Activated T-cell treated with anti-CD3 and anti-CD28 coated beads for 1 hour (primary cell): ENCODE measurements around the gene PTPMT1.
"Not testable (repeated sequence)": the region's sequence is repeated elsewhere in the genome, so short reads cannot be mapped to it uniquely, and the experiment has no call there.

Experiments
- DNase-seq: peaks from one replicate; pipeline ENCODE4 v3.0.0-alpha.2; 2020; ENCODE audit warnings: low read depth

PTPMT1 gene

DNA sequence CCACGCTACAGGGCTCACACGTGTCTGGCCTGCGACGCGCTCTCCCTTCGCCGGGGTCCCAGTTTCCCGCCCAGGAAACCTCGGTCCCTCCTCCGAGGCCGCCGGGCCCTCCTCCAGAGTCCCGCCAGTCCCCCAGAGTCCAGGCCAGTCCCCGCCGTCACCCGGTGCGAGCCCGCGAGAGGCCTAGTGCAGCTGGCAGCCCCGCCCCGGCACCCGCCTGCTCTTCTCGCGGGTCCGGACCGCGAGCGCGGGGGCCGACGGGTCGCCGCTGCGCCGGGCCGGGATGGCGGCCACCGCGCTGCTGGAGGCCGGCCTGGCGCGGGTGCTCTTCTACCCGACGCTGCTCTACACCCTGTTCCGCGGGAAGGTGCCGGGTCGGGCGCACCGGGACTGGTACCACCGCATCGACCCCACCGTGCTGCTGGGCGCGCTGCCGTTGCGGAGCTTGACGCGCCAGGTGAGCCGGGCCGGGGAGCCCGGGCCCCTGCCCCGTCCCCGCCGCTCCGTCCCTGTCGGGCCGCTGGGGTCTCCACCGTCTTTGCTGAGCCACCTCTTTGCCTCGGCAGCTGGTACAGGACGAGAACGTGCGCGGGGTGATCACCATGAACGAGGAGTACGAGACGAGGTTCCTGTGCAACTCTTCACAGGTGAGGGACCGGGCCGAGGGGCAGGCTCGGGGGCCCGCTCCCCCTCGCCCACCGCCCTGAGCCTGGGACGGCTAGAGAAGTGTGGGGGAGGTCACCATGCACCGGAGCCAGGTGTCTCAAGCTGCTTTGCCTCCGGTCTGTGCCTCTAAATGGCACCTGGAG lies at the start of gene PTPMT1:
PTPMT1 (plus strand) TSS at position 260 of the 809 bp plus-strand sequence; CDS start at position 284, 24 bp downstream.
- DNase-seq = peak; percentile 49

DNA sequence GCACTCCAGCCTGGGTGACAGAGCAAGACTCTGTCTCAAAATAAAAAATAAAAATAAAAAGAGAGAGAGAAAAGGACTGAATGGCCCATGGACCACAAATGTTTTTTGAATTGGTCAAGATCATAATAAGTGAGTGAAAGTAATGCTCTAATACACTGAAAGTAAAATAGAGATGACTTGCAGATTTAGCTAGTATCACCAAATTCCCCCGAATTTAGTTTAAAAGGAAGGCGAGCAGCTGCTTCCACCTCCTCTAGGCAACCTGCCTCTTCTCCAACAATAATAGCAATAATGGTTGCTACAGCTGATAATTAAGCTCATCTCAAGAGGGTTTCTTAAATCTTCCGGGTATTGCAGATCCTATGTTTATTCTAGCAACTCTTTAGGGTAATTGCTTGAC lies 49.2 kb upstream of the PTPMT1 start:
- no peak for DNase-seq

GRCh38 chr11:47516984-47517853 lies 48.2 kb upstream of the PTPMT1 start:
- no peak for DNase-seq

GRCh38 chr11:47518212-47518964 lies 47.0 kb upstream of the PTPMT1 start:
- DNase-seq = no peak

DNA sequence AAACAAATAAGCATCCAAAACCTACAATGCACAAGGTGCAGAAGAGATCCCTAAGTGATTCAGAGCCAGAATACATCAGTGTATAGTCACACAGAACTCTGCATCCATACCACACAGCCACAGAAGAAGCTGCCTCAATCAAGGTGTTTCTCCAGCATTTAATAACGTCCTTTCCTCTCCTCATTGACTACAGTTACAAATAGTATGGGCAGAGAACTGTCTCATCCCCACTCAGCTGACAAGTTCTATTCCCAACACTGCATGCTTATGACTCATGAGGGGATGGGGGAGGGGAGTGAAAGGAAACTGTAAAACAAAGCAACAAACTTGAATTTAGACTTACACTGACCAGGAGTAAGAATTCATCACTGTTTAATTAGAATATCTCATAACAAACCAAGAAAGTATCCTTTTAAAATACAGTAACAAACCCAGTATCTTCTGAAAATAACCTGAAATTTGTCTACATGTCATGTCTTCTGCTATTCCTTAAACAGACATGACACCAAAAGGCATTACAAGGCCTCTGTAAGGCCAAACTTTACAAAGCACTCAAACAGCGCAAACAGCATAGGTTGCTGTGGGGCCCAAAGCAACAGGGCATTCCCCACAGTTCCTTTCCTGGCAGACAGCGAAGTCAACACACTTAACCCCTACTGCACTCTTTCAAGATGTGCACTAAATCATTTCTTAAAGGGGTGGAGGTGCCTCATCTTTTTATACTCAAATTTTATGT lies 41.7 kb upstream of the PTPMT1 start:
- DNase-seq = peak; percentile 13

GRCh38 chr11:47524291-47524874 lies 41.0 kb upstream of the PTPMT1 start:
- no peak for DNase-seq

DNA sequence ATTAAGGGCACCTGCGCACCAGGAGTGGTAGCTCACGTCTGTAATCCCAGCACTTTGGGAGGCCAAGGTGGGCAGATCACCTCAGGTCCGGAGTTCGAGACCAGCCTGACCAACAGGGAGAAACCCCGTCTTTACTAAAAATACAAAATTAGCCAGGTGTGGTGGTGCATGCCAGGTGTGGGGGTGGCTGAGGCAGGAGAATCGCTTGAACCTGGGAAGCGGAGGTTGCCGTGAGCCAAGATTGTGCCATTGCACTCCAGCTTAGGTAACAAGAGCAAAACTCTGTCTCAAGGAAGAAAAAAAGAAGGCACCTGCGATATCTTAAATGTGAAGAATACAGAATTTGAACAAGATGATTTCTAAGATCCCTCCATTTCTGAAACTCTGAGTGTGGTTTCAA lies 39.4 kb upstream of the PTPMT1 start:
- not testable (repeated sequence) for DNase-seq

- DNase-seq = no peak
These were observed 38.2 kb upstream of the PTPMT1 start for GRCh38 chr11:47527186-47527585.

GRCh38 chr11:47529951-47530350 lies 35.4 kb upstream of the PTPMT1 start:
- DNase-seq = no peak

DNA sequence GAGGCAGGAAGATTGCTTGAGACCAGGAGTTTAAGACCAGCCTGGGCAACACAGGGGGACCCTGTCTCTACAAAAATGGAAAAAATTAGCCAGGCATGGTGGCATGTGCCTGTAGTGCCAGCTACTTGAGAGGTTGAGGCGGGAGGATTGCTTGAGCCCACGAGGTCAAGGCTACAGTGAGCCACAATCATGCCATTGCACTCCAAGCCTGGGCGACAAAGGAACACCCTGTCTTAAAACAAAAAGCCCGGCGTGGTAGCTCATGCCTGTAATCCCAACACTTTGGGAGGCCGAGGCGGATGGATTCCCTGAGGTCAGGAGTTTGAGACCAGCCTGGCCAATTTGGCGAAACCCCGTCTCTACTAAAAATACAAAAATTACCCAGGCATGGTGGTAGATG lies 34.7 kb upstream of the PTPMT1 start:
- DNase-seq = not testable (repeated sequence)

DNA sequence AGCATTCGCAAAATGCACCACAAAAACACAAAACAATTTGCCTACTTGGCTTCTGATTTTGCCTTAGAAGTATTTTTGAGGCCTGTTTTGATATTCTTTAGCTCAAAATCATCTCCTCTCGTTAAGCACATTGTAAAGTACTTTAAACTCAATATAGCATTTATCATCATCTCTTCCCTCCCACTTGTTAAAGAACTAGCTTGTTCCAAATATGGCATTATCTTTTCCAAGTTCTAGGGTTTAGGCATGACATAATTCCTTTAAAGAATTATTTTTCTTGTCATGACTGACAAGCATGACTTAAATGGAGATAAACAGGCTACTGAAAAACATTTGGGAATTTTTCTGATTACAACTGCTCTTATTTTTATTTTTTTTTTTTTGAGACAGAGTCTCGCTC lies 33.7 kb upstream of the PTPMT1 start:
- DNase-seq = no peak

DNA sequence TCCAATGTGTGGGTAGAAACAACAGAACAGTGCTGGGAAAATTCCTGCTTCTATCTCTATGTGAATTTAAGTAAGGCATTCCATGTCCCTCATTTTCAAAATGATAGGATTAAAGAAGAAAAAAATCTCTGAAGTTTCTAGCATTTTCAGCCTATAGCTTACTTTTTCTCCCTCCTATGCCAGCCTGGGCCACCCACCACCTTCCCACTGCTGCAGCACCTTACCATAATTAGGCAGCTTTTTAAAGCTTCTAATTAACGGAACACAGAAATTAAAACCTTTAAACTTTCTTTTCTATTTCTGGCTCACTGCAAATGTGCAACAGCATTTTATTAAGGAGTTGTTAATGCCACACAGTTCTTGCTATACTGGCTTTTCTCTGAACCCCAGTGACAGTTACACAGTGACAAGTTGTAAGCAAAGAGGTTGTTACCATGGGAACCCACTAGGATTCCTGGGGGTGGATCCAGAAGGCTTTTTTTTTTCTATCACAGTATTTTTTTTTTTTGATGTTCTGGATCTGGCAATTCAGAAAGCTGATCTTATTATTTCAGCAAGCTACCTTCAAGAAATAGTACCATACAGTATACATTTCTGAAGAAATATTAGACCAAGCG lies 32.7 kb upstream of the PTPMT1 start:
- DNase-seq = no peak

DNA sequence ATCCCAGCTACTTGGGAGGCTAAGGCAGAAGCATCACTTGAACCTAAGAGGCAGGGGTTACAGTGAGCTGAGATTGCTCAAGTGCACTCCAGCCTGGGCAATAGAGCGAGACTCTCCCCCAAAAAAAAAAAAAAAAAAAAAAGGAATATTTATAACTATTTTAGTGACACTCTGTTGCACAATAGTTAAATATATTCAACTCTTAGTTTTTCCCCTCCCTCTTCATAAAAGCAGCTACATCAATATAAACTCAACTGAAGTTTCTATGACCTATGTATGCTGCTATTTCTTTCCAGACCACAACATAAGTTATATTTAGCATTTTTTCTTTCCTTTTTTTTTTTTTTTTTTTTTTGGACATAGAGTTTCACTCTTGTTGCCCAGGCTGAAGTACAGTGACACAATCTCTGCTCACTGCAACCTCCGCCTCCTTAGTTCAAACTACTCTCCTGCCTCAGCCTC lies 31.7 kb upstream of the PTPMT1 start:
- no peak for DNase-seq

- no peak for DNase-seq
These were observed 30.6 kb upstream of the PTPMT1 start for GRCh38 chr11:47534704-47535251.

GRCh38 chr11:47536915-47537314 lies 28.5 kb upstream of the PTPMT1 start:
- no peak for DNase-seq

GRCh38 chr11:47538741-47539565 lies 26.4 kb upstream of the PTPMT1 start:
- DNase-seq = no peak

- no peak for DNase-seq
These were observed 25.7 kb upstream of the PTPMT1 start for GRCh38 chr11:47539681-47540039.

DNA sequence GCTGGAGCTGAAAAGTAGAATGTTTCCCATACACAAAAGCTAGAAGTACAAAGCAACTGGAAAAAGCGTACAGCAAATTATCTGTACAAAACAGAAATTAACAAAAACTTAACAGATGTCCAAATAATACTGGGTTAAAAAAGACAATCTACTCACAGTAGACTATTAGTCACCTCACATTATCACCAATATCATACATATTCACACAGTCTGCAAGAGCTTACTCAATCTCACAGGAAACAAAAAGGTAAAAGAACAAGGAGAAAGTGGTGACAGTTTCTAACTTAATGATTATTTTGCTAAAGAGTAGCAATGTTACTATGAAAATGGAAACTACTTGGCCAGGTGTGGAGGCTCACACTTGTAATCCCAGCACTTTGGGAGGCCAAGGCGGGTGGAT lies 24.3 kb upstream of the PTPMT1 start:
- DNase-seq = no peak

- DNase-seq = no peak
These were observed 20.1 kb upstream of the PTPMT1 start for GRCh38 chr11:47545298-47545697.

GRCh38 chr11:47546274-47546673 lies 19.1 kb upstream of the PTPMT1 start:
- not testable (repeated sequence) for DNase-seq
